ENCODE results near the gene HSPB1.

Gene HSPB1

GRCh38 chr7:76293407-76293901 lies 9.0 kb upstream of the HSPB1 start:
- H3K36me3 ChIP-seq (ENCODE audit: control insufficient read depth in 2 of 2, insufficient read depth in 1 of 2, low read length in 2 of 2), result no peaks in the 10 kb centered on the region
- H3K9me3 ChIP-seq (ENCODE audit: control insufficient read depth, insufficient read depth, low read depth, low read length), result no peaks in the 10 kb centered on the region
- no peak for TF ChIP-seq ZNF221 (tag by site-specific recombination; IDR thresholded peaks at IDR 0.05; ENCODE audit: borderline replicate concordance)
- TF ChIP-seq ZBTB49 (tag by site-specific recombination; IDR thresholded peaks at IDR 0.05; ENCODE audit: low read depth), result no peak
- TF ChIP-seq ZNF169 (tag by site-specific recombination; IDR thresholded peaks at IDR 0.05), result no peak
- TF ChIP-seq ZNF610 (tag by site-specific recombination; IDR thresholded peaks at IDR 0.05; ENCODE audit: borderline replicate concordance), result no peak
- TF ChIP-seq REPIN1 (tag by site-specific recombination; IDR thresholded peaks at IDR 0.05; ENCODE audit: low read depth), result no peak
- no peak for TF ChIP-seq ZFP37 (tag by site-specific recombination; IDR thresholded peaks at IDR 0.05)
- TF ChIP-seq, protein P1, sequence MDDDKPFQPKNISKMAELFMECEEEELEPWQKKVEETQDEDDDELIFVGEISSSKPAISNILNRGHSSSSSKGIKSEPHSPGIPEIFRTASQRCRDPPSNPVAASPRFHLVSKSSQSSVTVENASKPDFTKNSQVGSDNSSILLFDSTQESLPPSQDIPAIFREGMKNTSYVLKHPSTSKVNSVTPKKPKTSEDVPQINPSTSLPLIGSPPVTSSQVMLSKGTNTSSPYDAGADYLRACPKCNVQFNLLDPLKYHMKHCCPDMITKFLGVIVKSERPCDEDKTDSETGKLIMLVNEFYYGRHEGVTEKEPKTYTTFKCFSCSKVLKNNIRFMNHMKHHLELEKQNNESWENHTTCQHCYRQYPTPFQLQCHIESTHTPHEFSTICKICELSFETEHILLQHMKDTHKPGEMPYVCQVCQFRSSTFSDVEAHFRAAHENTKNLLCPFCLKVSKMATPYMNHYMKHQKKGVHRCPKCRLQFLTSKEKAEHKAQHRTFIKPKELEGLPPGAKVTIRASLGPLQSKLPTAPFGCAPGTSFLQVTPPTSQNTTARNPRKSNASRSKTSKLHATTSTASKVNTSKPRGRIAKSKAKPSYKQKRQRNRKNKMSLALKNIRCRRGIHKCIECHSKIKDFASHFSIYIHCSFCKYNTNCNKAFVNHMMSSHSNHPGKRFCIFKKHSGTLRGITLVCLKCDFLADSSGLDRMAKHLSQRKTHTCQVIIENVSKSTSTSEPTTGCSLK (tag by site-specific recombination; IDR thresholded peaks at IDR 0.05), result no peak
- TF ChIP-seq KLF17 (tag by site-specific recombination; IDR thresholded peaks at IDR 0.05), result no peak
- no peak for TF ChIP-seq ZNF585B (tag by site-specific recombination; IDR thresholded peaks at IDR 0.05)
- TF ChIP-seq, protein P2, sequence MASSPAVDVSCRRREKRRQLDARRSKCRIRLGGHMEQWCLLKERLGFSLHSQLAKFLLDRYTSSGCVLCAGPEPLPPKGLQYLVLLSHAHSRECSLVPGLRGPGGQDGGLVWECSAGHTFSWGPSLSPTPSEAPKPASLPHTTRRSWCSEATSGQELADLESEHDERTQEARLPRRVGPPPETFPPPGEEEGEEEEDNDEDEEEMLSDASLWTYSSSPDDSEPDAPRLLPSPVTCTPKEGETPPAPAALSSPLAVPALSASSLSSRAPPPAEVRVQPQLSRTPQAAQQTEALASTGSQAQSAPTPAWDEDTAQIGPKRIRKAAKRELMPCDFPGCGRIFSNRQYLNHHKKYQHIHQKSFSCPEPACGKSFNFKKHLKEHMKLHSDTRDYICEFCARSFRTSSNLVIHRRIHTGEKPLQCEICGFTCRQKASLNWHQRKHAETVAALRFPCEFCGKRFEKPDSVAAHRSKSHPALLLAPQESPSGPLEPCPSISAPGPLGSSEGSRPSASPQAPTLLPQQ (tag by site-specific recombination; IDR thresholded peaks at IDR 0.05), result no peak
- TF ChIP-seq, protein P3, sequence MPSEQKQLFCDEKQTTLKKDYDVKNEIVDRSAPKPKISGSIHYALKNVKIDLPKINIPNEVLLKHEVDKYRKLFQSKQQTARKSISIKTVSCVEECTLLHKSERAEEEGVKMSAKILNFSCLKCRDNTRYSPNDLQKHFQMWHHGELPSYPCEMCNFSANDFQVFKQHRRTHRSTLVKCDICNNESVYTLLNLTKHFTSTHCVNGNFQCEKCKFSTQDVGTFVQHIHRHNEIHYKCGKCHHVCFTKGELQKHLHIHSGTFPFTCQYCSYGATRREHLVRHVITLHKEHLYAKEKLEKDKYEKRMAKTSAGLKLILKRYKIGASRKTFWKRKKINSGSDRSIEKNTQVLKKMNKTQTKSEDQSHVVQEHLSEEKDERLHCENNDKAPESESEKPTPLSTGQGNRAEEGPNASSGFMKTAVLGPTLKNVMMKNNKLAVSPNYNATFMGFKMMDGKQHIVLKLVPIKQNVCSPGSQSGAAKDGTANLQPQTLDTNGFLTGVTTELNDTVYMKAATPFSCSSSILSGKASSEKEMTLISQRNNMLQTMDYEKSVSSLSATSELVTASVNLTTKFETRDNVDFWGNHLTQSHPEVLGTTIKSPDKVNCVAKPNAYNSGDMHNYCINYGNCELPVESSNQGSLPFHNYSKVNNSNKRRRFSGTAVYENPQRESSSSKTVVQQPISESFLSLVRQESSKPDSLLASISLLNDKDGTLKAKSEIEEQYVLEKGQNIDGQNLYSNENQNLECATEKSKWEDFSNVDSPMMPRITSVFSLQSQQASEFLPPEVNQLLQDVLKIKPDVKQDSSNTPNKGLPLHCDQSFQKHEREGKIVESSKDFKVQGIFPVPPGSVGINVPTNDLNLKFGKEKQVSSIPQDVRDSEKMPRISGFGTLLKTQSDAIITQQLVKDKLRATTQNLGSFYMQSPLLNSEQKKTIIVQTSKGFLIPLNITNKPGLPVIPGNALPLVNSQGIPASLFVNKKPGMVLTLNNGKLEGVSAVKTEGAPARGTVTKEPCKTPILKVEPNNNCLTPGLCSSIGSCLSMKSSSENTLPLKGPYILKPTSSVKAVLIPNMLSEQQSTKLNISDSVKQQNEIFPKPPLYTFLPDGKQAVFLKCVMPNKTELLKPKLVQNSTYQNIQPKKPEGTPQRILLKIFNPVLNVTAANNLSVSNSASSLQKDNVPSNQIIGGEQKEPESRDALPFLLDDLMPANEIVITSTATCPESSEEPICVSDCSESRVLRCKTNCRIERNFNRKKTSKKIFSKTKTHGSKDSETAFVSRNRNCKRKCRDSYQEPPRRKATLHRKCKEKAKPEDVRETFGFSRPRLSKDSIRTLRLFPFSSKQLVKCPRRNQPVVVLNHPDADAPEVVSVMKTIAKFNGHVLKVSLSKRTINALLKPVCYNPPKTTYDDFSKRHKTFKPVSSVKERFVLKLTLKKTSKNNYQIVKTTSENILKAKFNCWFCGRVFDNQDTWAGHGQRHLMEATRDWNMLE (tag by site-specific recombination; conservative IDR thresholded peaks at IDR 0.05; ENCODE audit: low read depth), result no peak
- TF ChIP-seq ZNF660 (tag by site-specific recombination; IDR thresholded peaks at IDR 0.05), result no peak
- TF ChIP-seq ZNF266 (tag by site-specific recombination; IDR thresholded peaks at IDR 0.05; ENCODE audit: low read depth), result no peak
- TF ChIP-seq ZNF114 (tag by site-specific recombination; IDR thresholded peaks at IDR 0.05), result no peak
- no peak overlapping the region for H3K4me3 ChIP-seq (ENCODE audit: low read depth, low read length)
- no peak overlapping the region for H3K27ac ChIP-seq (ENCODE audit: extremely low read depth, low read depth, low read length)
- CTCF ChIA-PET, result interaction anchor here (1.0 to 6.1 kb wide), 3 partner anchors 13 to 31 kb away, joined by 5 to 133 read pairs (median 48); partner anchors contain the start of gene HSPB1
- POLR2A ChIA-PET, result no interaction called here
- no peaks in the 10 kb centered on the region for H3K4me1 ChIP-seq (ENCODE audit: control insufficient read depth, insufficient read depth, low read length)
